GM23338 (cell line): Measurements from ENCODE around the gene FANCG.

Experiments
- CREB1 ChIP-seq: fragments of 250-450 bp; sonication (Bioruptor Pico); IDR thresholded peaks from 2 replicates; pipeline ENCODE4 v1.5.0; 2020; ENCODE audit warnings: low read depth, mild to moderate bottlenecking, moderate library complexity
- CTCF ChIP-seq, 2 experiments: fragments of 200-600 bp in 1 of 2; sonication (generic) in 1 of 2; conservative IDR thresholded peaks; 2 replicates each; pipeline versions ENCODE4 v1.5.1 to v1.6.1; 2016 to 2017; ENCODE audit warnings: antibody characterized with exemption in 2 of 2, low read depth in 2 of 2, mild to moderate bottlenecking in 2 of 2, moderate library complexity in 1 of 2
- EZH2 ChIP-seq: fragments of 200-600 bp; sonication (generic); IDR thresholded peaks from one replicate; pipeline ENCODE4 v1.8.0; 2017; ENCODE audit warnings: antibody characterized with exemption, mild to moderate bottlenecking, low read depth; ENCODE audit not compliant: unreplicated experiment
- EZH2phosphoT487 ChIP-seq: fragments of 200-600 bp; sonication (generic); IDR thresholded peaks from one replicate; pipeline ENCODE4 v1.8.1; 2018; ENCODE audit warnings: antibody characterized with exemption; ENCODE audit not compliant: unreplicated experiment
- POLR2AphosphoS5 ChIP-seq: IDR thresholded peaks from 2 replicates; pipeline ENCODE4 v1.6.1; 2016; ENCODE audit warnings: antibody characterized with exemption, low read depth
- REST ChIP-seq: IDR thresholded peaks from one replicate; pipeline ENCODE4 v1.6.1; 2018; ENCODE audit warnings: antibody characterized with exemption; ENCODE audit not compliant: unreplicated experiment
- ZNF331 ChIP-seq: fragments of 250-450 bp; sonication (Bioruptor Pico); IDR thresholded peaks from 2 replicates; pipeline ENCODE4 v1.5.0; 2020; ENCODE audit warnings: low read depth, mild to moderate bottlenecking, moderate library complexity
- ZNF462 ChIP-seq: fragments of 250-450 bp; sonication (Bioruptor Pico); IDR thresholded peaks from 2 replicates; pipeline ENCODE4 v1.5.0; 2020; ENCODE audit warnings: mild to moderate bottlenecking, moderate library complexity
- TF ChIP-seq, protein P1 (sequence below): IDR thresholded peaks from 2 replicates; pipeline ENCODE4 v1.6.1; 2016; ENCODE audit warnings: antibody characterized with exemption

- TF ChIP-seq CREB1 (CRISPR knock-in tag) (no peak), CTCF (conservative IDR thresholded peaks at IDR 0.05; ENCODE audit: low read depth in 2 of 2) (no peak), REST (no peak), EZH2 (no peak), POLR2AphosphoS5 (no peak), EZH2phosphoT487 (no peak), ZNF331 (CRISPR knock-in tag) (no peak), ZNF462 (no peak)
- TF ChIP-seq, protein P1, sequence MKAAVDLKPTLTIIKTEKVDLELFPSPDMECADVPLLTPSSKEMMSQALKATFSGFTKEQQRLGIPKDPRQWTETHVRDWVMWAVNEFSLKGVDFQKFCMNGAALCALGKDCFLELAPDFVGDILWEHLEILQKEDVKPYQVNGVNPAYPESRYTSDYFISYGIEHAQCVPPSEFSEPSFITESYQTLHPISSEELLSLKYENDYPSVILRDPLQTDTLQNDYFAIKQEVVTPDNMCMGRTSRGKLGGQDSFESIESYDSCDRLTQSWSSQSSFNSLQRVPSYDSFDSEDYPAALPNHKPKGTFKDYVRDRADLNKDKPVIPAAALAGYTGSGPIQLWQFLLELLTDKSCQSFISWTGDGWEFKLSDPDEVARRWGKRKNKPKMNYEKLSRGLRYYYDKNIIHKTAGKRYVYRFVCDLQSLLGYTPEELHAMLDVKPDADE = no peak
Observed at GRCh38 chr9:35116539-35116897, 36.8 kb upstream of the FANCG start.
